Liver (tissue), 3 donors: ENCODE measurements around the gene CLIC6.

Source experiments
- FOXA2 ChIP-seq: IDR thresholded peaks from 2 replicates; pipeline ENCODE4 v1.6.1; 2016; ENCODE audit warnings: antibody characterized with exemption
- GABPA ChIP-seq, 2 donors: IDR thresholded peaks in 1 of 2; conservative IDR thresholded peaks in 1 of 2; 2 replicates each; pipeline ENCODE4 v1.6.1; 2016; ENCODE audit warnings: antibody characterized with exemption in 2 of 2, mild to moderate bottlenecking in 1 of 2, moderate library complexity in 1 of 2
- NR2F2 ChIP-seq: IDR thresholded peaks from 2 replicates; pipeline ENCODE4 v1.6.1; 2016; ENCODE audit warnings: antibody characterized with exemption
- RAD21 ChIP-seq, 2 donors: IDR thresholded peaks; 2 replicates each; pipeline ENCODE4 v1.6.1; 2016; ENCODE audit warnings: antibody characterized with exemption in 2 of 2, mild to moderate bottlenecking in 2 of 2
- TAF1 ChIP-seq: conservative IDR thresholded peaks from 2 replicates; pipeline ENCODE4 v1.6.1; 2016; ENCODE audit warnings: antibody characterized with exemption, mild to moderate bottlenecking
- TF ChIP-seq, protein P1 (sequence below): fragments of 150-350 bp; IDR thresholded peaks from 2 replicates; pipeline ENCODE4 v1.5.1; 2017; ENCODE audit warnings: improper control_type of control experiment, low read depth, low read length; ENCODE audit not compliant: missing input control
- TF ChIP-seq, protein P2 (sequence below): IDR thresholded peaks from 2 replicates; pipeline ENCODE4 v1.6.1; 2016; ENCODE audit warnings: antibody characterized with exemption
- donor health status: healthy.
- donor health status: healthy.

GRCh38 chr21:34745557-34746255 lies 76.9 kb downstream of the CLIC6 start:
- TF ChIP-seq, protein P1, sequence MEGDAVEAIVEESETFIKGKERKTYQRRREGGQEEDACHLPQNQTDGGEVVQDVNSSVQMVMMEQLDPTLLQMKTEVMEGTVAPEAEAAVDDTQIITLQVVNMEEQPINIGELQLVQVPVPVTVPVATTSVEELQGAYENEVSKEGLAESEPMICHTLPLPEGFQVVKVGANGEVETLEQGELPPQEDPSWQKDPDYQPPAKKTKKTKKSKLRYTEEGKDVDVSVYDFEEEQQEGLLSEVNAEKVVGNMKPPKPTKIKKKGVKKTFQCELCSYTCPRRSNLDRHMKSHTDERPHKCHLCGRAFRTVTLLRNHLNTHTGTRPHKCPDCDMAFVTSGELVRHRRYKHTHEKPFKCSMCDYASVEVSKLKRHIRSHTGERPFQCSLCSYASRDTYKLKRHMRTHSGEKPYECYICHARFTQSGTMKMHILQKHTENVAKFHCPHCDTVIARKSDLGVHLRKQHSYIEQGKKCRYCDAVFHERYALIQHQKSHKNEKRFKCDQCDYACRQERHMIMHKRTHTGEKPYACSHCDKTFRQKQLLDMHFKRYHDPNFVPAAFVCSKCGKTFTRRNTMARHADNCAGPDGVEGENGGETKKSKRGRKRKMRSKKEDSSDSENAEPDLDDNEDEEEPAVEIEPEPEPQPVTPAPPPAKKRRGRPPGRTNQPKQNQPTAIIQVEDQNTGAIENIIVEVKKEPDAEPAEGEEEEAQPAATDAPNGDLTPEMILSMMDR = peak; percentile 94
- TF ChIP-seq, protein P2, sequence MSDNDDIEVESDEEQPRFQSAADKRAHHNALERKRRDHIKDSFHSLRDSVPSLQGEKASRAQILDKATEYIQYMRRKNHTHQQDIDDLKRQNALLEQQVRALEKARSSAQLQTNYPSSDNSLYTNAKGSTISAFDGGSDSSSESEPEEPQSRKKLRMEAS = no peak
- TF ChIP-seq NR2F2 = no peak
- no peak for TF ChIP-seq FOXA2
- peak in 1 of 2 donors; percentile 28 for TF ChIP-seq GABPA (IDR thresholded peaks at IDR 0.05 in 1 of 2, conservative IDR thresholded peaks at IDR 0.05 in 1 of 2)
- TF ChIP-seq RAD21 (IDR thresholded peaks at IDR 0.05) = peak; percentile 99
- no peak for TF ChIP-seq TAF1
